NCI-H1105 treated with DMSO at 0.1 percent for 48 hours (cell line): ENCODE data around the gene GNAZ.
A peak's percentile ranks its signal among the peaks of the same experiment; 100 is the strongest.
"Not testable (repeated sequence)": the region's sequence is repeated elsewhere in the genome, so short reads cannot be mapped to it uniquely, and the experiment has no call there.

Source experiments
- DNase-seq: peaks from one replicate; lab custom pipeline; 2025; lab: John Stamatoyannopoulos, UW

Gene GNAZ

DNA sequence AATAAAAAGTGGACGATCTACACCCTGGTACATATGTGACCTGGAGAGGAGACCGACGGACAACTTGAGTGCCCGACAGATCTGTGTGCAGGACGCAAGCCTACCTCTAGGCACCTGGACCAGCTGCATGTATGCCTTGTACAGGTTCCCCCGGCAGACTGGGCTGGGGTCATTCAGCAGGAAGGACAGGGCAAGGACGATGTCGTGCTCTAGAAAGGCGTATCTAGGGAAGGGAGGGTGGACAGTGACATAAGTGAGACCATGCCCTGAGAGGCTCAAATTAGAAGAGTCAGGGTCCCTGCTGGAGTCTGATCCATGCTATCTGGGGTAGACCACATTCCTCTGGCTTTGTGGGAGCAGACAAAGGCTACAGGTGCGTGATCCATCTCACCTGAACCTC, 63.6 kb downstream of the GNAZ start:
- no peak for DNase-seq

DNA sequence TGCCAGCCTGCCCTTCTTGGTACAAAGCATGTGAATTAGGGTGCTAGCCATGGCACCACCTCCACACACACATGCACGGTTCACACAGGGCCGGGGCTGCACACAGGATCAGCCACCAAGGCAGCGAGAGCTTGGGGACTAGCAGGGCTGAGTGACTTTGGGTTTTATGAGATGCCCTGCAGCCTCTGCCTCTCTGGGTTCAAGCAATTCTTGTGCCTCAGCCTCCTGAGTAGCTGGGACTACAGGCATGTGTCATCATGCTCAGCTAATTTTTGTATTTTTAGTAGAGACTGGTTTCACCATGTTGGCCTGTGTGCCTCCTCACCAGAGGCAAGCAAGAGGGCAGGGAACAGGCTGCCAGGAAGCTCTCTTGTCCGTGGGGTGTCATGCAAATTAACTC, 66.7 kb downstream of the GNAZ start:
- not testable (repeated sequence) for DNase-seq

DNA sequence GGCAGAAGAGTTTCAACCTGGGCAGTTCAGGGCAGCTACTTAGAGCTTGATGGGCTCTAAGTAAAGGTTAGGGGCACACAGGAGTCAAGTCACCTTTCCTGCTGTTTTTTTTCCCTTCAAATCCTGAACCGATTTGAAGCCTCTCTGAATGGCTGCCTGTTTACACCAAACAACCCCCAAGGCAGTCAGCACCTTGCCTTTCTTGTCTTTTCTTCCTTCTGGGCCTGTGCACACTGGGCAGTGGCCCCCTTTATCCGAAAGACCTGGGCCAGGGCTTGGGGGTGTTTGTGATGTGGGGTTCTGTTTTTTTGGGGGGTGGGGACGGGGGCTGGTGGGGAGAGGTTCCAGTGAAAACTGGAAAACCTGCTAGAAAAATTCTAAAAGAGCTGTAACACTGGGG, 67.1 kb downstream of the GNAZ start:
- no peak for DNase-seq

DNA sequence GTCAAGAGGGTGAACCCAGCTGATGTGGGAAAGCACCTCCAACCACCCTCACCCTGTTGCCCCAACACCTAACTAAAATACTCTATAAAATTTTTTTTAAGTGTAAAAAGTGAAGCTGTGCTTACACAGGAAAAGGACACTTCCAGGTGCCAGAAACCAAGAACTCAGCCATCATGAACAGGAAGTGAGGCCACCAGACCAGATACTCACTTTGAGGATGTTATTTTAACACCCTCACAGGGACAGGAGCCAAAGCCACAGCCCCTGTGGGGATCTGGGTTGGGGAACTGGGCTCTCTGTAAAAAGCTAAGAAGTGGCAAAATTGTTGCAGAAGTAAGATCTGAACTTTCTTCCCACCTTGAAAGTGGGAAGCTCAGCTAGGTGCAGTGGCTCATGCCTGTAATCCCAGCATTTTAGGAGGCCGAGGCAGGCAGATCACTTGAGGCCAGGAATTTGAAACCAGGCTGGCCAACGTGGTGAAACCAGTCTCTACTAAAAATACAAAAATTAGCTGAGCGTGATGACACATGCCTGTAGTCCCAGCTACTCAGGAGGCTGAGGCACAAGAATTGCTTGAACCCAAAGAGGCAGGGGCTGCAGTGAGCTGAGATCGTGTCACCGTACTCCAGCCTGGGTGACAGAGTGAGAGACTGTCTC, 67.7 kb downstream of the GNAZ start:
- no peak for DNase-seq

DNA sequence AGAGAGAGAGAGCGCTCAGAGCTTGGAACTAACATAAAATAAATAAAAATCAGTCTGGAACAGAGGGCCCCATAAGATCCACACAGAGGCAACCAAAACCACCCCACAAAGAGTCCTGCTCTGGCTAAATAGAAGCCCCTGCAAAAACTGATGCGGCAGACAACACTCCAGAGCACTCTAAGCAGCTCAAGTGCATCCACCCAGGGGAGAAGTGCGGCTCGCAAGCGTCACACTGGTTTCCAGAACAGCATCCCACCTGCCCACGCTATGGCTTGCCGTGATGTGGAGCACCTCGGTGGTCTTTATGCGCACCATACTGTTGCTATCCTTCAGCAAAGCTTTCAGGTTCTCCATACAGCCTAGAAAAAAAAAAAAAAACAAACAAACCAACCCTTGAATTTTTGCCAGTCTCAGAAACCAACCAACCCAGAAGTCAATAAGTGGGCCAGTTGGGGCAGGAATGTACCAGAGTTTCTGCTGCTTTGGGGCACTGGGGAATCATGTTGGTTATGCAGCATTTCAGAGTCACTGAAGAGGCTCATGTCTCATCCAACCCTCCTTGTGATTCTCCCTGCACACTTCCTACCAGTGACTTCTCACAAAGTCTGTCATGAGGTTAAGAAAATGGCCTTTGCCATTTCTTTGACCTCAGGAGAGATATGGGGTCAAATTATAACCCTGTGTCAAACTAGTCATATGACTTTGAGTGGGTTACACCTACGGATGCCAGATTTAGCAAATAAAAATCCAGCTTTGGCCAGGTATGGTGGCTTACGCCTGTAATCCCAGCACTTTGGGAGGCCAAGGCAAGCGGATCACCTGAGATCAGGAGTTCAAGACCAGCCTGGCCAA, 68.5 kb downstream of the GNAZ start:
- DNase-seq, result no peak

DNA sequence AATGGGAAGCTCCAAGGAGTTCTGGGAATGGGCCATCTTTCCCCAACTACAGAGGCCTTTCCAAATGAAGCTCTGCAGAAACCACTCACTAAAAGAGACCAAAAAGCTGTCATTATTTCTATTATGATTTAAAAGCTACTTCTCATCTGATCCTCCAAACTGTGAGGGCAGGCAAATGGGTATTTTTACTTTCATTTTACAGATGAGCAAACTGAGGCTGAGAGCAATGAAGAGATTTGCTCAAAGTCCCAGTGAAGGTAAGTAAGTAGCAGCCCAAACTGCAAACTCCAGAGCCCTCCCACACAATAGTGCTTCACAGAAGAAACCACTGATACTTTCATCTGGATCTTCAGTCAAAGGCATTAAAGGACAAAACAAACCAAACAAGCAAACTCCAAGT, 70.1 kb downstream of the GNAZ start:
- DNase-seq, result no peak

DNA sequence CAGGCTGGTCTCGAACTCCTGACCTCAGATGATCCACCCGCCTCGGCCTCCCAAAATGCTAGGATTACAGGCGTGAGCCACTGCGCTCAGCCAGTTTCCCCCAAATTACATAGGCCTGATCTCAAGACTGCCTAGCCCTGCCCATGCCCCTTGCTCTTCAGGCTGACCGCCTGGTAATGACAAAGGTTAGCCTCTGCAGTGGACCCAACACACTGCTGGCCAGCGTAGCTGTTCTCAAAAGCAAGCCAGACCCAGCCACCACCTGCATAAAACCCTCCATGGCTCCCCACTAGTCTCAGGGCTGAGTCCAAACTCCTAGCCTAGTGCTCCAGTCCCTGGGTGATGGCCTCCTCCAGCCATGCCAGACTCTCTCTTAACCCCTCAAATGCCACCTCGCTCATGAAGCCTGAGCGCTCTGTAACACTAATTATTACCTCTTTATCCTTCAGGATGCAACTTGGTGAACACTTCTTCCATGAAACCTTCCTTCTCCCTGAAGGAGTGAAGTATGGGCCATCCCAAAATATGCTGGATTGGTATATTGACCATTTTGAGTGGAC, 72.3 kb downstream of the GNAZ start:
- DNase-seq, result no peak

DNA sequence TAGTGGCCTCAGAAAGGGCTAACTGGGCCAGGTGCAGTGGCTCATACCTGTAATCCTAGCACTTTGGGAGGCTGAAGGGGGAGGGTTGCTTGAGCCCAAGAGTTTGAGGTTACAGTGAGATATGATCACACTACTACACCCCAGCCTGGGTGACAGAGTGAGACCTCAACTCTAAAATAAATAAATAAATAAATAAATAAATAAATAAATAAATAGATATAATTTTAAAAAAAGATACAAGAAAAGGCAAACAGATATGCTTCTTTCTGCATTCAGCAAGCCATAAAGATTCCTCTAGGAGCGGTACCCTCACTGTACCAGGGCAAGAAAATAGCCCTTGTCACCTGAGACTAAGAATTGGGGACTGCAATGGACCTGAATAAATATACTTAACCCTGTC, 72.8 kb downstream of the GNAZ start:
- DNase-seq, result no peak

DNA sequence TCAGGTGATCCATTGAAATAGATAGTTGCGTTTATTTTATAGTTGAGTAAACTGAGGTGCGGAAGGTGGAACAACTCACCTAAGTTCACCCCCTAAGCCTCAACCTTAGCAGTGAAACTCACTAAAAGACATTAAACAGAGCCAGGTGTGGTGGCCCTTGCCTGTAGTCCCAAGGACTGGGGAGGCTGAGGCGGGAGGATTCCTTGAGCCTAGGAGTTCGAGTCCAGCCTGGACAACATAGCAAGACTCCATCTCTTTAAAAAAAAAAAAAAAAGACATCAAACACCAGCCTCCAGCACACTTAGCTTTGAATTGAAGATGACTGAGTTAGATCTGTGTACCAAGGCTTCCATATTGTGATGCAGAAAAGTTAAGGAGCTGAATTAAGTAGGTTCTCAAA, 74.1 kb downstream of the GNAZ start:
- no peak for DNase-seq

DNA sequence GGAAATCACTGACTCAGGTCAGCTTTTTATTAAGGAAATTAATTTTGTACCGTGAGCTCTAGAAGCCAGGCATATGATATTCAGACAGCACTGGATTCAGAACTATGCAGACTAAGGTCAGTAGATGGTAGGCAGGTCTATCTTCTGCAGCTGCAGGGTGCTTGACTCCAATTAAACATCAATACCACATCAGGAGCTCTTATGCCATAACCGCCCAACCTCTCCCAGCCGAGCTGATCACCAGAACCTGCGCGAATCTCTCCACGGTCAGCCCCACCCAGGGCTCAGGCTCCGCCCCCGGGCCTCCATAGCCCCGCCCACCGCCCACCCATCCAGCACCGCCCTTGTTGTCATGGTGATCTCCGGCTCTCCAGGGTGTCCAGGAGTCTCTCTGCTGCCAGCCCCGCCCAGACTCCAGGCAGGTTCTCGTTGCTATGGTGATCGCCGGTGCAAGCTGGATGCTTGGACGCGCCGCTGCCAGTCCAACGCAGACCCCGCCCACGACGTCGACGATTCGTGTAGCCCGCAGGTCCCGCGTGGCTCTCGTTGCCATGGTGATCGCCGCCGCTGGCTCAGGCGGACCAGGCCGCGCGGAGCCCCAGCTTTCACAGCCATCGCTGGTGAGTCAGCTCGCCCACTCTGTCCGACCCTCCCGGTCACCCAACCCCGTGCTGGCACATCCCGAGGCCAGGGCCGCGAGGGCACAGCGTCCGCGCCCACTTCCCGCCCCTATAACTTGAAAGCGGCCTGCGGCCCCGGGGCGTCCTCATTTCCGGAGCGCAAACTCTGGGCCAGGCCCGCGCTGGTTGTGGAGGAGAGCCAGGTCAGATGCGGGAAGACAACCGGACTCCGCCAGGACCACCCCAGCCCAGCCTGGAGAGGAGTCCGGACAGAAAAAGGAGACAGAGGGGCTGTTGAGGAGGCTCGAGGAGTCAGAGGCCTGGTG, 74.9 kb downstream of the GNAZ start, which contains the start of gene RAB36:
Gene RAB36 (plus strand): TSS at position 546 of the 946 bp plus-strand sequence. CDS start 1,140 bp downstream, outside the sequence.
- peak; percentile 99 for DNase-seq

DNA sequence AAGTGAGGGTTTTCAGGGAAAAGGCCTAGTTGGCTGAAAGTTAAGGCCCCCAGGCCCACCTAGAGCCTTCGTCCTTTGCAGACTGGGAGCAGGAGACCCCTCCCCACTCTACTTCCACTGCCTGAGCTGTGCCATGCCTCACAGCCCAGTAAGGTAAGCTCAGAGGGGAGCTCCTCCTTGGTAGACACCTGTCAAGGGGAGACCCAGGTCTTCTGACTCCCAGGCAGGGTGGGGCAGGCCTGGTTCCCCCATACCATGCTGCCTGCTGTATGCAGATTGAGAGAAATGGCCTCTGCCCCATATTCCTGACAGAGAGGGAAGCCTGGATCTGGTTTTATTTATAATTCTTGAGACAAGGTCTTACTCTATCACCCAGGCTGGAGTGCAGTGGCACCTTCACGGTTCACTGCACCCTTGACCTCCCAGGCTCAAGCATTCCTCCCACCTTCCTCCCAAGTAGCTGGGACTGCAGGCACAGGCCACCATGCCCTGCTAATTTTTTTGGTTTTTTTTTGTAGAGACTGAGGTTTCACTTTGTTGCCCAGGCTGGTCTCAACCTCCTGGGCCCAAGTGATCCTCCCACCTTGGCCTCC, 75.7 kb downstream of the GNAZ start:
- no peak for DNase-seq

DNA sequence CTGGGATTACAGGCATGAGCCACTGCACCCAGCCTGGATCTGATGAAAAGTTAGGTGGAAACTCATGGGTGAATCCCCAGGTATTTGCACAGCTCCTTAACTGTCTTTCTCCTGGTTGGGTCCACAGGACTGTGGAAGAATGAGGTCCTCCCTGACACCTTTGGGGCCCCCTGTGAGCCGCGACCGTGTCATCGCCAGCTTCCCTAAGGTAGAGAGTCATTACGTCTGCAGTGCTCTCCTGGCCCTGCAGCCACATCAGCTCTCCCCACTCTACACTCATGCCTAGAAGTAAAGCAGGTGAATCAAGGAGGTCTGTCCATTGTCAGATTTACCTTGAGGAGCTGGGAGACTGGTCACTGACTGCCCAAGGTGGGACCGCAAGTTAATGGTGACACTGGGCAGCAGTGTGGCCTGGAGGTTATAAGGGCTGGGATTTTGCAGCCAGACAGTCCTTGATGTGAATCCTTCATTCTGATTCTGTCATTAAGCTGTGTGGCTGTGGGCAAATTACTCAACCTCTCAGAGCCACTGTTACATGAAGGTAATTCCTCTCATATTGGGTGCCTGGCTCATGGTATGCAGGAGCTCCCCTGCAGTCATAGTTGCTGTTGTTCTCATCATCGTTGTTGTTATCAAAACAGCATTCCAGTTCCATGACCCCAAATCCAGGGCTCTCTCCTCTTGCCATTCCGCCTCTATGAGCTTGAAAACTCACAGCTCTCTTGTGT, 76.3 kb downstream of the GNAZ start:
- no peak for DNase-seq

DNA sequence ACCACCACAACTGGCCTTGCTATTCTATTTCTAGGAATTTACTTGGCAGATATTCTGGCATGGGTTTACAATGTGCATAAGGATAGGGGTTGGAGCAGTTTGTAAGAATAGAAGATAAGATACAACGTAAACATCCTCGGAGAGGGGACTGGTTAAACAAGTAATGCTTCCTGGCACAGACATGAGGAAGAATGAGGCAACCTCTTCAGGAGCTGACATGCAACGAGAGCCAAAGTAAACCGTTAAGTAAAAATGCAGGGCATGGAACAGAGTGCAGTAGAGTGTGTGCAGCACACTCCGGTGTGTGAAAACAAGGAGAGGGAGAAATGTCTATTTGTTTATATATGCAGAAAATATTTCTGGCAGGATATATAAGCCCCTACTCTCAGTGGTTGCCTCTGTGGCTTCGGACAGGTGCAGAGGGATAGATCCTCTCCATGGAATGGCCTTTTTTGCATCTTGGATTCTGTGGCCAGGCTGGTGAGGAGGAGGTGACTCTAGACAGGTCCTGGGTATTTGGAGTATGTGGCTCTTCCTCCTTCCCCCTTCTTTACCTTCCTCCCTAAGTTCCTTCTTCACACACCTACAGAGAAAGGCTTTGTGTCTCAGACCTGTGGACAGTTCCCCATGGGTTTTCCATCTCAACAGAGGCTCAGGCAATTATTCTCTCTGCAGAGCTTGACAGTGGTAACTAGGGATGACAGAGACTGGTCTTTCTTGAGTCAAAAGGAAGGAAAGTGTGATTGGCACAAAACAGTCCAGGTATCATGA, 77.5 kb downstream of the GNAZ start:
- DNase-seq, result no peak

DNA sequence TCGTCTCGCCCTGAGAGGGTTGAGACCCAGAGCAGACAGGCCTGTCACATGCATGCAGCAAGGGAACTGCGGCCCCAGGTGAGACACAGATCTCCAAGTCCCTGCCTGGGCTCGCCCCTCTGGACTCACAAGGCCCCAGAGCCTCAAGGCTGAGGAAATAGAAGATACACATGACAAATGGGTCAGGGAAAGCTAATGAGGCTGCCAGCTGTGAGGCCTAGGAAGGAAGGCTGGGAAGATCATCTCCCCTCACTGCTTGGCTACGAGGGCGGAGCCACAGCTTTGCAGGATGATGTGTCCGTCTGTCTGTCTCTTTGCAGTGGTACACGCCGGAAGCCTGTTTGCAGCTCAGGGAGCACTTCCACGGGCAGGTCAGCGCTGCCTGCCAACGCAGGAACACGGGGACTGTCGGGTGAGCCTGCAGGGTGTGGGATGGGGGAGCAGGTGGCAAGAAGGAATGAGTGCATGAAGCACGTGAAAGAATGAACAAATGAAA, 79.5 kb downstream of the GNAZ start:
- DNase-seq, result no peak

DNA sequence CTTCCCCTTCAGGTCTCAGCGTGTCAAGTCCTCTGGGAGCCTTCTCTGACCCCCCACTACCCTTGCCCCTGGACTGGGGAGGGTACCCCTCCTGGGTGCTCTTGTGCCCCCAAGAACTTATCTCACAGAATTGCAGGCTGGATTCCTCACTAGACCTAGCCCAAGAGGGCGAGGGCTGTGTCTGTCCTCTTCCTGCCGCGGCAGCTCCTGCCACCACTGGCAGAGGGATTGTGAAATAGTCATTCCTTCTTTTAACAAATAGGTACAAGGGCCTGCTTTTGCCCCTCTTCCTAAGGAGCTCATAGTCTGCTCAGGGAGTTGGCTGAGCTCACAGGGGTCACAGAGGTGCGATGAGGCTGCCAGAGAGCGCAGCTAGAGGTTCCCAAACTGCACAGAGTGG, 80.4 kb downstream of the GNAZ start:
- no peak for DNase-seq

DNA sequence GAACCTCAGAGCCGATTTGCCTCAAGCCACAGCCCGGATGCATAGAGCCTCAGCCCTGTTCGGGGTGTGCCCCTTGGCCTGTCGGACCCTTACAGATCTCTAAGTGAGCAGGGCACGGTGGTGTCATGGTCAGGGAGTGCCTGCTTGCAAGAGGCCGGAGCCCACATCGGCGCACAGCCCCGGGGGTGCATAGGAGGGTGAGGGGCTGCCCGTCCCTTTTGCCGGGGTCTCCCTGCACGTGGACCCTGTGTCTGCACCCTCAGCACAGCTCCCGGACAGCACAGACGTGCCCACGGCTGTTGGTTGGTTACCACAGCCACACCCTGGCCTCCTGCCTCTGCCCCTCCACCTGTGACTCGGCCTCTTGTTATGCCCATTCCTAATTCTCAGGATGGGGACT, 81.5 kb downstream of the GNAZ start:
- no peak for DNase-seq

DNA sequence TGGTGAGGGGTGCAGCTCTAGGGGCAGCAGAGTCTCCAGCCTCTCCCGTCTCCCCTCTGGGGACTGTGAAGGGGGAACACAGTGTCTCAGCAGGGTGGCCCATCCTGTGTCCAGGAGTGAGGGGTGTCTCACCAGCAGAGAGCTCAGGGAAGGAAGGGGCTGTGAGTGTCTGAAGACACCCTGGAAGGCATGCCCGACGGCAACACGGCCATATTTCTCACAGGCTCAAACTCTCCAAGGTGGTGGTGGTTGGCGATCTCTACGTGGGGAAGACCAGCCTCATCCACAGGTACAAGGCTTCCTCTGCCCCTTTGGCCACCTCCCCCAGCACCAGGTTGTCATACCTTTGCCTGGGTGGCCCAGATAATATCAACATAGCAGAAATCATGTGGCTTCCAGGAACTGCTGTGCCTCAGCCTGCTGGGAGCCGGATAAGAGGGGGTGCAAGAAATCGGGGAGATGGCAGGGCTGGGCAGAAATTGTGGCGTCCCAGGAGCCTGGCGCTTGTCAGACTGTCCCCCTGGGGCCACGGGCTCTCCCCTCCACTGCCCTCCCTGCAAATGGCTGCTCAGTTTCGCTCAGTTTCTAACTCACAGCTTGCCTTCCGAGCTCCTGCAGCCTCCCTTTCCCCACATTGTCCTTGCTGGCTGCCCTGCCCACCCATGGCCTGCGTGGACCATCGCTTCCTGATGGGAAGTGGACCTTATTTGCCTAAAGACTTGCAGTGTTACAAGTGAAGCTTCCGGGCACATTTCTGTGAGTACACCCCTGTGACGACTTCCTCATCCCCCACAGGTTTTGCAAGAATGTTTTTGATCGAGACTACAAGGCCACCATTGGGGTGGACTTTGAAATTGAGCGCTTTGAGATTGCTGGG, 82.2 kb downstream of the GNAZ start:
- DNase-seq, result no peak

DNA sequence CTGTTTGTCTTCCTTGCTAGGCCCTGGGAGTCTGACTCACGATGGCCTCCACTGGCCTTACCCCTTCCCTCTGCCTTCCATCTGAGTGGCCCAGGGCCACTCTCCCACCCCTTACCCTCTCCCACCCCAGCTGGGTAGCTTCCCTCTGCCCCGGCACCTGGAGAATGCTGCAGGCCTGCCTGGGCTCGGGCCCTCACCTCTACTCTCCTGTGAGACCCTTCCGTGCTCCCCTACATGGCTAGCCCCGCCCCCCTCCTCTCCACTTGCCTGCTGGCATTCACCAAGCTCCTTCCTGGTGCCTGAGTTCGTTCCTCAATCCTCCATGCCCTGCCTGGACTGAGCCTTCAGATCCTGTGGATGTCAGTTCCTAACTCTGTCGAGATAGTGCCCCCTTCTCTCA, 83.7 kb downstream of the GNAZ start:
- no peak for DNase-seq

DNA sequence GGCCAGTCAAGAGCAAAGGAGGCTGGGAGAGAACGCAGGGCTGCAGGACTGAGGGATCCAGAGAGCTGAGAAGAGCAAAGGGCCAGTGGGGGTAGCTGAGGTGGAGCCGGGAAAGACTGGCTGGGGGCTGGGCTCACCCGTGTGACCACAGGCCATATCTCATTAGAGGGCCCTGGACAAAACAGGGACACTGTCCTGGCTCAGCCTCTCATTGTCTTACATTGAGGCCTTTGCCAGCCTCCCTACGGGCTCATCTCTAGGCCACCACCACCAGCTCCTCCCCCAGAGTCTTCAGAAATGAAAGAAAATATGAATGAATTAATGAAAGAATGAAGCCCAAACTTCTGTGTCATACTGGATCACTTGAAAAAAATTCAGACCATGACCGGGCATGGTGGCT, 84.1 kb downstream of the GNAZ start:
- DNase-seq, result no peak
